Measurements from ENCODE around the gene BANF2.

The BANF2 gene

DNA sequence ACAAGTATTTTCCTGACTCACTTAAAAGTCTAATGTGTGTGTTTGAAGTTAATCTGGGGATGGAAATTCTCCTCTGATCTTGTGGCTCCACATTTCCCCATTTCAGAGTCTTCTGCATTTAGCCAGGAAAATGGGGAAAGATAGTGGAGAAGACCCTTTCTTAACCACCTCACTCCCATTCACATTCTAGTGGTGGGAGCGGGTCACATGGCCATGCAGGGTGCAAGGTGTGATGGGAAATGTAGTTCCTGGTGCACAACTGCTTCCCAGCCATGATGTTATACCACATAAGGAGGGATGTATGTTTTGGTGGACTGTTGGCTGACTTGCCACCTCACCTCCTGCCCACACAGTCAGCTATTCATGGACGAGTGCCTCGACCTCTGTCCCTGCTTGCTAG, 61.8 kb downstream of the BANF2 start:
- in situ Hi-C loops (cut with HindIII; ENCODE audit: low sequenced_read_pairs), result no loop called here

DNA sequence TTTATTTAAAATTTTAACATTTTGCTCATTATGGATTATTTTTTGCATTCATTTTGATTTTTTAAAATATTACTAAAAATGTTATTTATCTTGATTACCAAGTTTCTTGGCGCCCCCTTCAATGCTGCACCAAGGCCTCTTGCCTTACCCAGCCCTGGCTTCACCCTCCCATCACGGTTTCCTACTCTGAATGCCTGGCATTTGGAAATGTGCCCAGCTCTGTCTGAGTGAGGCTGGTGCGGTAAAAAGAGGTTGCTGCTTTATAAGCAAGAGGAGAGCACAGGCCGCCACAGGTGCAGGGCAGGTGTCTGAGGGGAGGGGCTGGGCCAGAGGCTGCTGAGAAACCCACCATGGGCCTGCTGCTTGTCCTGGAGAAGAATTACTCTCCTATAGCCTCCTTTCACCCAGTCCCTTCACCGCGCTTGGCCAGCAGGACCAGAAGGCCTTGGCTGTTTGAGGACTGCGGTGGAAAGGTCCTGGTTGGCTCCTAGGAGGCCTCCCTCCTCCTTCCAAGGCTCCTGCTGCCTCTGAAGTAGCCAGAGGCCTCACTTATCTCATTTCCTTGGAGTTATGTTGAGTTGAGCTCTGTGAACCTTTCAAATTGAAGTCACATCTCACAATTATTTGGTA, 62.6 kb downstream of the BANF2 start:
- in situ Hi-C loops (cut with HindIII; ENCODE audit: low sequenced_read_pairs), result no loop called here

GRCh38 chr20:17762873-17763557, 63.2 kb downstream of the BANF2 start:
- in situ Hi-C loops (cut with HindIII; ENCODE audit: low sequenced_read_pairs), result no loop called here

GRCh38 chr20:17765017-17765416, 65.3 kb downstream of the BANF2 start:
- in situ Hi-C loops (cut with HindIII; ENCODE audit: low sequenced_read_pairs), result no loop called here

- in situ Hi-C loops (cut with HindIII; ENCODE audit: low sequenced_read_pairs), result no loop called here
Measured at GRCh38 chr20:17765584-17765983, 65.8 kb downstream of the BANF2 start.

GRCh38 chr20:17766226-17766625, 66.5 kb downstream of the BANF2 start:
- in situ Hi-C loops (cut with HindIII; ENCODE audit: low sequenced_read_pairs), result no loop called here

DNA sequence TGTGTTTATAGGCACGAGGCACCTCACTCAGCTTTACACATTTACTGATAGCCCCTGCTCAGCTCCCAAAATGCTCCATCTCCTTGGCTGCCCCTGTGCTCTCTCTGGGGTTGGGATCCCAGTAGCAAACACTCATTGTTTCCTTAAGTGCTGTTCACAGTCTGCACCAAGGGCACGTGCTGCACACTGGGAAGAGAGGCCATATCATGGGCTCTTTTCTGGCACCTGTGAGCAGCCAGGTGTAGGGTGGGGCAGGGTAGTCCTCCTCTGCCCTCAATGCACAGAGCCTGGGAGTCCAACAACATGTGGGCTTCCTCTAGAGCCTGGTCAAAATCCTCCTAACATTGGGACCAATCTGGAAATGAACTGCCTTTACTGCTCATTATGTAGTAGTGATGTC, 67.9 kb downstream of the BANF2 start:
- in situ Hi-C loops (cut with HindIII; ENCODE audit: low sequenced_read_pairs), result no loop called here

DNA sequence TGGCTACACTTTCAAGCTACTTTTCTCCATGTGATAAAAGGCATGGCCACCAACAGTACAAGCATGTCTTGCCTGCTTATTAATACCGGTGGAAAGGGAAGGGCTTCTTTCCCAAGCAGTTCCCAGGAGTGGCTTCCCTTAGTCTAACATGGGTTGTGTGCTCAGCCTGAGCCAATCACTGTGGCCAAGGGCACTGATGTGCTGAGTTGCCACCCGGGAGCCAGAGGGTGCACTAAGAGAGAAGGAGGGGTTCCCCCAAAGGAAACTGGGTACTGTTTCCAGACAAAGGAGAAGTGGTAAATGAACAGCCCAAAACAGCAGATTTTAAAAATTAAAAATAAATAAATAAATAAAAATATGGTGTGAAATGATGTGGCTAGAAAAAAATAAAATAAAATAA, 68.5 kb downstream of the BANF2 start:
- in situ Hi-C loops (cut with HindIII; ENCODE audit: low sequenced_read_pairs), result no loop called here

DNA sequence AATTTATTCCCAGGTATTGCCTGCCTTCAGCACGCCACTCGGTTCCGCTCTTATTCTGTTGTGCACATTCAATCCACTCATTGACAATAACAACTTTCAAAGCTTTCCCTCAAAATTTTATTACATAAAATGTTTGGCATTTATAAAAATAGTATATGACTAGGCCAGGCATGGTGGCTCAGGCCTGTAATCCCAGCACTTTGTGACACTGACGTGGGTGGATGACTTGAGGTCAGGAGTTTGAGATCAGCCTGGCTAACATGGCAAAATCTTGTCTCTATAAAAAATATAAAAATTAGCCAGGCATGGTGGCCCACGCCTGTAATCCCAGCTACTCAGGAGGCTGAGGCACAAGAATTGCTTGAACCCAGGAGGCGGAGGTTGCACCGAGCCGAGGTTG, 70.0 kb downstream of the BANF2 start:
- in situ Hi-C loops (cut with HindIII; ENCODE audit: low sequenced_read_pairs), result loop anchor here (10.0 kb wide), 1 partner anchor 135 kb away; no protein-coding TSS in a partner anchor

GRCh38 chr20:17771206-17772004, 71.6 kb downstream of the BANF2 start:
- in situ Hi-C loops (cut with HindIII; ENCODE audit: low sequenced_read_pairs), result loop anchor here (10.0 kb wide), 1 partner anchor 133 kb away; no protein-coding TSS in a partner anchor

DNA sequence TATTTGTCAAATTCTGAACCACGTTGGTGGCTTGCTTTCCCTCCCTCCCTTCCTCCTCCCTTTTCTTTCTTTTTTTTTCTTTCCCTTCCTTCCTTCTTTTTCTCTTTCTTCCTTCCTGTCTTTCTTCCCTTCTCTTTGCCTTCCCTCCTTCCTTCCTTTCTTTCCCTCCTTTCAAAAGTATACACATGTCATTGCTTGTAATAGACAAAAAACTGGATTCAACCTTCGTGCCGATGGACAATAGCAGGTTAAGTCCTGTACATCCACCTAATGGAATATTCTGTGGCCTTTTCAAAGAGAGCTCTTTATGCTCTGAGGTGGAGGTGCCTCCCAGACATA, 72.2 kb downstream of the BANF2 start:
- in situ Hi-C loops (cut with HindIII; ENCODE audit: low sequenced_read_pairs), result loop anchor here (10.0 kb wide), 1 partner anchor 133 kb away; no protein-coding TSS in a partner anchor

DNA sequence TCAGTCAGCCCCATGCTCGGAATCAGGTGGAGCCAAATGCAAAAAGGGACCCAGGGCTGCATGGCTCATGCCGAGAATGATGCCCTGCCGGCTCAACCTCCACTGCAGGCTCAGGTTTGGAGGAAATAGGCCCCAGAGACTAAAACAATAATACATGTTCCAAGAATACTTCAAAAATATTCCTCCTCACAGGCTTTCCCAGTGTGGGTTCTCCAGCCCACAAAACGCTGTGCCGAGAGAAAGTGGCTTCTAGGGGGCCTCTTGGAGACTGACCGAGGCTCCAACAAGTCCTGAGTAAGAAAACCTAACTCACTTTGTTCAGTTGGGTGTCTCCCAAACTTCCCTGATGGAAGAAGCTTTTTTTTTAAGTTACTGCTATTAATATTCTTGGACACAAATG, 73.9 kb downstream of the BANF2 start:
- in situ Hi-C loops (cut with HindIII; ENCODE audit: low sequenced_read_pairs), result loop anchor here (10.0 kb wide), 1 partner anchor 131 kb away; no protein-coding TSS in a partner anchor

DNA sequence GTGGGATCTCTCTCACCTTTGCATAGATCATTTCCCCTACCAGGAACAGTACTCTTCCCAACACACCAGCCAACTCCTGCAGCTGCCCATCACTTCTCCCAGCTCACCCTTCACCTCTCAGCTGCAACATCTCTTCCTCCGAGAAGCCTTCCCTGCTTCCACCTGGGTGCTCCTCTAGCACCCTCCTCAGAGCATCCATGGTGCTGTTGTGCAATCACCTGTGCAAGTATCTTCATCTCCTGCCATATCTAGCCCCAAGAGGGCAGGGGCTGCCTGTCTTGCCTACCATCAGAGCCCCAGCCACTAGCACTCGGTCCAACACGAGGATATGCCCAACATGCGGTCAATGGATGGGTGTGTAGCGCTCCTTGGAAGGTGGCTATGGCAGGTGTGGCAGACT, 75.8 kb downstream of the BANF2 start:
- in situ Hi-C loops (cut with HindIII; ENCODE audit: low sequenced_read_pairs), result loop anchor here (10.0 kb wide), 1 partner anchor 129 kb away; no protein-coding TSS in a partner anchor

- in situ Hi-C loops (cut with HindIII; ENCODE audit: low sequenced_read_pairs), result loop anchor here (10.0 kb wide), 1 partner anchor 128 kb away; no protein-coding TSS in a partner anchor
Measured at GRCh38 chr20:17776551-17776950, 76.8 kb downstream of the BANF2 start.

DNA sequence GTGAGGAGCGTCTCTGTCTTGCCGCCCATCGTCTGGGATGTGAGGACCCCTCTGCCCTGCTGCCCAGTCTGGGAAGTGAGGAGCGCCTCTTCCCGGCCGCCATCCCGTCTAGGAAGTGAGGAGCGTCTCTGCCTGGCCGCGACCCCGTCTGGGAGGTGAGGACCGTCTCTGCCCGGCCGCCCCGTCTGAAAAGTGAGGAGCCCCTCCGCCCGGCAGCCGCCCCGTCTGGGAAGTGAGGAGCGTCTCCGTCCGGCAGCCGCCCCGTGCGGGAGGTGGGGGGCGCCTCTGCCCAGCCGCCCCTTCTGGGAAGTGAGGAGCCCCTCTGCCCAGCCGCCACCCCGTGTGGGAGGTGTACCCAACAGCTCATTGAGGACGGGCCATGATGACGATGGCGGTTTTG, 79.2 kb downstream of the BANF2 start:
- in situ Hi-C loops (cut with HindIII; ENCODE audit: low sequenced_read_pairs), result loop anchor here (10.0 kb wide), 1 partner anchor 126 kb away; no protein-coding TSS in a partner anchor

DNA sequence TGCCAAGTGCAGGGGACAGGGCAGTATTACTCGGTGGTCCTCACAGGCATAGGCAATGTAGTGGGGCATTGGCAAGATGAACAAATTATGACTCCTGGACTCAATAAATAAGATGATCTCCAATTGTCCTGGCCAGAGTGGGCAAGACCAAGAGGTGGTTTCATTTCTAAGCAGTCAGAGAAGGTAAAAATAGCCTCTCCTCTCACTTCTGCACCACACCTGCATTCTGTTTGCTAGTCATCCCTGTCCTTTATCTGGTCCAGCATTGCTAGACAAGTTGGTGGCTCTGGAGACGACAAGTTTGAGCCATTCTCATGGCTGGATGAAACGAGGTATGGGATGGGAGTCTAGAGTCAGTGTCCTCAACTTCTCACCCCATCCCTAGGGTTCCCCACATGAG, 83.0 kb downstream of the BANF2 start:
- in situ Hi-C loops (cut with HindIII; ENCODE audit: low sequenced_read_pairs), result no loop called here

- in situ Hi-C loops (cut with HindIII; ENCODE audit: low sequenced_read_pairs), result no loop called here
Measured at GRCh38 chr20:17783671-17784070, 83.9 kb downstream of the BANF2 start.

DNA sequence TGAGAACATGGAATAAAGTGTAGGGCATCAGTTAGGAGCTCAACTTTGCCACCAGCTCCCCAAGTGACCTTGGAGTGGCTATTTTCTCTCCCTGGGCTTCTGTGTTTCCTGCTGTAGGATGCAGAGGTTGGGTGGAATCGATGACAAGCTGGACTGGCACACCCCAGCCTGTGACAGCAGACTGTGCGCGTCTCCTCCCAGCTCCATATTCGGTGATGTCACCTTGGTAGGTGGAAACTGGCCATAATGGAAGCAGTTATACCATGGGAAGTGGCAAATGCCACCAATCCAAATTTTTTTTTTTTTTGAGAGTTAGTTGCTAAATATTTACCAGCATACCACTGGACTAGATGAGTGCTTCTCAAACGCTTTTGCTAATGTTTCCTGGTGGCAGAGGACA, 85.2 kb downstream of the BANF2 start:
- in situ Hi-C loops (cut with HindIII; ENCODE audit: low sequenced_read_pairs), result no loop called here
